Measurements from ENCODE around the gene PKD1L1.

DNA sequence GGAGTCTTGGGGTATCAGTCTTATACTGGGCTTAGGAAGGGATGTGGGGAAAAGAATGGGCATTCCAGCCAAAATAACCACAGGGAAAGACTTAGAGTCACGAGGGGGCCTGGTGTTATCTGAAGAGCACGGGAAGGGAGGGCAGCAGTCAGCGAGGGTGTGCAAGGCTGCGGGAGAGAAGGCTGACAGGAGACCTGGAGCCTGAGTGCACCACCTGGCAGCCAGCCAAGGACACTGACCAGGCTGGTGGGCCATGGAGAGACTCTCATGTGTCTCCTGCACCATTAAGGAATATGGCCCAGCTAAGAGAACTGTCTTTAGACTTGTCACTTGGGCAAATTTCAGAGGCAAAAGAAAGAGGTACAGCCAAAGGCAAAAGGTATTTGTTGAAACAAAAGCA lies 69.6 kb downstream of the PKD1L1 start:
- TF ChIP-seq, protein P1, sequence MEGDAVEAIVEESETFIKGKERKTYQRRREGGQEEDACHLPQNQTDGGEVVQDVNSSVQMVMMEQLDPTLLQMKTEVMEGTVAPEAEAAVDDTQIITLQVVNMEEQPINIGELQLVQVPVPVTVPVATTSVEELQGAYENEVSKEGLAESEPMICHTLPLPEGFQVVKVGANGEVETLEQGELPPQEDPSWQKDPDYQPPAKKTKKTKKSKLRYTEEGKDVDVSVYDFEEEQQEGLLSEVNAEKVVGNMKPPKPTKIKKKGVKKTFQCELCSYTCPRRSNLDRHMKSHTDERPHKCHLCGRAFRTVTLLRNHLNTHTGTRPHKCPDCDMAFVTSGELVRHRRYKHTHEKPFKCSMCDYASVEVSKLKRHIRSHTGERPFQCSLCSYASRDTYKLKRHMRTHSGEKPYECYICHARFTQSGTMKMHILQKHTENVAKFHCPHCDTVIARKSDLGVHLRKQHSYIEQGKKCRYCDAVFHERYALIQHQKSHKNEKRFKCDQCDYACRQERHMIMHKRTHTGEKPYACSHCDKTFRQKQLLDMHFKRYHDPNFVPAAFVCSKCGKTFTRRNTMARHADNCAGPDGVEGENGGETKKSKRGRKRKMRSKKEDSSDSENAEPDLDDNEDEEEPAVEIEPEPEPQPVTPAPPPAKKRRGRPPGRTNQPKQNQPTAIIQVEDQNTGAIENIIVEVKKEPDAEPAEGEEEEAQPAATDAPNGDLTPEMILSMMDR (IDR thresholded peaks at IDR 0.05), result no peak
- TF ChIP-seq POLR2A (IDR thresholded peaks at IDR 0.05) (no peak), POLR2AphosphoS5 (IDR thresholded peaks at IDR 0.05) (no peak)

All from prostate gland (tissue), 2 donors.